Aortic smooth muscle cell (primary cell): ENCODE results near the gene SPPL2A. TPM values are rescaled to one million over a fixed set of nuclear protein-coding genes. Genes with fewer than 3 reads are reported as not detected.

ENCODE experiments used
- total RNA-seq: library from RNA; depleted of rRNA; stranded (reverse); fragments of >200 nt; gene quantifications from 2 replicates; pipeline ENCODE4 v1.2.3, GENCODE V29; 2014

SPPL2A gene, protein sequence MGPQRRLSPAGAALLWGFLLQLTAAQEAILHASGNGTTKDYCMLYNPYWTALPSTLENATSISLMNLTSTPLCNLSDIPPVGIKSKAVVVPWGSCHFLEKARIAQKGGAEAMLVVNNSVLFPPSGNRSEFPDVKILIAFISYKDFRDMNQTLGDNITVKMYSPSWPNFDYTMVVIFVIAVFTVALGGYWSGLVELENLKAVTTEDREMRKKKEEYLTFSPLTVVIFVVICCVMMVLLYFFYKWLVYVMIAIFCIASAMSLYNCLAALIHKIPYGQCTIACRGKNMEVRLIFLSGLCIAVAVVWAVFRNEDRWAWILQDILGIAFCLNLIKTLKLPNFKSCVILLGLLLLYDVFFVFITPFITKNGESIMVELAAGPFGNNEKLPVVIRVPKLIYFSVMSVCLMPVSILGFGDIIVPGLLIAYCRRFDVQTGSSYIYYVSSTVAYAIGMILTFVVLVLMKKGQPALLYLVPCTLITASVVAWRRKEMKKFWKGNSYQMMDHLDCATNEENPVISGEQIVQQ
- total RNA-seq: 90.2 and 120 TPM in 2 replicates

DNA sequence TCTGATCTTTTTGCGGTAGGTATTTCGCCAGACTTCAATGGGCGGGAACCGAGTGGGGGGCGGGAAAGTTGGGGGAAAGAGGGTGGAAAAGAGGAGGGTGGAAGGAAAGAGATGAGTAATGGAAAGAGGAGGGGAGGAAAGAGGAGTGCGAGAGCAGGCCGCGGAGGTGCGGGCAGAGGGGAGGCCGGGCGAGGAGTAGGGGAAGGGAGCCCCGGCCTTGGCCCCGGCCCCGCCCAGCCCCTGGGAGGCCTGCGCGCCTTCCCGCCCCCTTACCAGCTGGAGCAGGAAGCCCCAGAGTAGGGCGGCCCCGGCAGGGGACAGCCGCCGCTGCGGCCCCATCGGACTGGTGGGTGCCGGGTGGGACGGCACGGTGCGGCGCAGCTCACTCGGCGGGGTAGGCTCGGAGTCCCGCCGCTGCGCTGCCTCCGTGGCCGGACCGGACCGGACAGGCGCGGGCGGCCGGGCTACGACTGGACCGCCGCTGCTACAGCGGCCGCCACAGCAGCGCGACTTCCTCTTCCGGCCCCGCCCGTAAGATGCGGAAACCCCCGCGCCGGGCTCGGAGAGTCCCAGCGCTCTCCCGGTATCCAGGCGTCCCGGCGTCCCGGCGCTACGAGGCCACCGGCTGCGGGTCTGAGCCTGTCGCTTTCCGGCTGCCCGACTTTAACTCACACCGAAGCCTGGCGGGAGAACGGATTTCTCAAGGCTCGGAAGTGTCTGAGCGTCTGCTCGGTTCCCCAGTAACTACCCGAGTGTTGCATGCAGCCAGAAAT lies at the start of gene SPPL2A:
TSS of gene SPPL2A (minus strand) at position 512 of the 773 bp plus-strand sequence. CDS start at position 339, 173 bp downstream.

DNA sequence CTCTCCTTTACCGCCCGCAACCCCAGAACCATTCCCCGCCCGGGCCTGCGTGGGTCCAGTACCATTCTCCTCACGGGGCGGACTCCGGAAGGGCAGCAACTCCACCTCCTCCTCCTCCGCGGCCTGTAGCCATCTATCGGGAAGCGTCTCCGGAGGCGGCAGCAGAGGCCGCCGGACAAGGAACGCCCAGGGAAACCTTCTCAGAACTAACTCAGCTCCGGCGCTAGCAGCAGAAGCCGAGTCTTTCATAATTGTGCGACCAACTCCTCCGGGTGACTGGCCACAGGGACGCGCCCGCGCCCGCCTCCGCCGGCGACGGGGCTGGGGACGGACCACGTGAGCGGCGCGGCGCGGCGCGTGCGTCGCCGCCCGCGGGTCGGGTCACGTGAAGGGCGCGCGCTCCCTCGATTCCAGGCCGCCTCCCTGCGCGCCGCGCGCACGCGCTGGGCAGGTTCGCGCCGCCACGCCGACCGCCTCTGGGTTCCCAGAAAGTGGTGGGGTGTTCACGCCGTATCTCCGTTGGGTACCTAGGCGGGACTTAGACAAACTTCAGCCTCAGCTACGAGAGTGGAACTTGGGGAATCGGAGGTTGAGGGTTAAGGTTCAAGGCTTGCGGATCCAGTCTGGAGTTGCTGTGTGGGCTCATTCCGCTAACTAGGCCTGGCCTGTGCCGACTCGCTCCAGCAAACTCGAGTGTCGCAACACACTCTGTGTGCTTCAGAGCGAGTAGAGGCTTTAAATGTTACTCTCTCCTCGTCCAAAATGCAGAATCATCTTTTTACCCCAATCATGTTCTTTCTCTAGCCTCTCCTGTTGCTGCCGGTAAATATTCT lies 78.8 kb downstream of the SPPL2A start, which contains the start of gene TRPM7:
TSS of gene TRPM7 (minus strand) at position 329 of the 833 bp plus-strand sequence. CDS start at position 65, 264 bp downstream.

Other genes starting within 250 kb of the SPPL2A start
- 0.31 and 0.40 TPM in 2 replicates for gene USP50, start 219.0 kb downstream of the SPPL2A start, total RNA-seq
- 43.1 and 51.1 TPM in 2 replicates for gene TRPM7, start 78.9 kb downstream of the SPPL2A start, total RNA-seq
- gene AP4E1, start 143.0 kb upstream of the SPPL2A start, total RNA-seq: 11.3 and 11.4 TPM in 2 replicates